DOHH2 (cell line): ENCODE results near the gene RGS9.

Source experiments
- EZH2phosphoT487 ChIP-seq: fragments of 200-600 bp; sonication (generic); IDR thresholded peaks from 2 replicates; pipeline ENCODE4 v1.6.1; 2017; ENCODE audit warnings: borderline replicate concordance, mild to moderate bottlenecking, antibody characterized with exemption, low read length, moderate library complexity, mixed read lengths
- TF ChIP-seq, protein P1 (sequence below): fragments of 200-600 bp; sonication (generic); IDR thresholded peaks from one replicate; pipeline ENCODE4 v1.5.1; 2014; ENCODE audit warnings: antibody characterized with exemption, mild to moderate bottlenecking, low read depth, low read length; ENCODE audit not compliant: poor library complexity, severe bottlenecking

DNA sequence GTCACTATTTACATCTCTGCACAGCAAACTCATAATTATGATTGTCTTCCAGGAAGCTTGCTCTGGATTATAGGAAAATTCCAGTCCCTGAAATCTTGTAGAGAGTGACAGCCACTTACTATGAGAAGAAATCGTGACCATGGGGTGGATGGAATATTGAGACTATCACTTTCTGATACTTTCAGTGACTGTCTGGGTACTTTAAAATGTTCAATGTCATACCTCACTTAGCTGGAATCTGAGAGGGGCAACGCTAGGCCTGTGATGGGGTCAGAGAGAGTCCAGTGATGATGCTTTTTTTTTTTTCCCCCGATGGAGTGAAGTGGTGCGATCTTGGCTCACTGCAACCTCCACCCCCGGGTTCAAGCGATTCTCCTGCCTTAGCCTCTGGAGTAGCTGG, 32.2 kb upstream of the RGS9 start:
- TF ChIP-seq, protein P1, sequence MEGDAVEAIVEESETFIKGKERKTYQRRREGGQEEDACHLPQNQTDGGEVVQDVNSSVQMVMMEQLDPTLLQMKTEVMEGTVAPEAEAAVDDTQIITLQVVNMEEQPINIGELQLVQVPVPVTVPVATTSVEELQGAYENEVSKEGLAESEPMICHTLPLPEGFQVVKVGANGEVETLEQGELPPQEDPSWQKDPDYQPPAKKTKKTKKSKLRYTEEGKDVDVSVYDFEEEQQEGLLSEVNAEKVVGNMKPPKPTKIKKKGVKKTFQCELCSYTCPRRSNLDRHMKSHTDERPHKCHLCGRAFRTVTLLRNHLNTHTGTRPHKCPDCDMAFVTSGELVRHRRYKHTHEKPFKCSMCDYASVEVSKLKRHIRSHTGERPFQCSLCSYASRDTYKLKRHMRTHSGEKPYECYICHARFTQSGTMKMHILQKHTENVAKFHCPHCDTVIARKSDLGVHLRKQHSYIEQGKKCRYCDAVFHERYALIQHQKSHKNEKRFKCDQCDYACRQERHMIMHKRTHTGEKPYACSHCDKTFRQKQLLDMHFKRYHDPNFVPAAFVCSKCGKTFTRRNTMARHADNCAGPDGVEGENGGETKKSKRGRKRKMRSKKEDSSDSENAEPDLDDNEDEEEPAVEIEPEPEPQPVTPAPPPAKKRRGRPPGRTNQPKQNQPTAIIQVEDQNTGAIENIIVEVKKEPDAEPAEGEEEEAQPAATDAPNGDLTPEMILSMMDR = no peak
- TF ChIP-seq EZH2phosphoT487 = no peak
